HepG2 (cell line): Measurements from ENCODE around the gene FAM114A1. TPM values are rescaled to one million over a fixed set of nuclear protein-coding genes. Genes with fewer than 3 reads are reported as not detected.

Experiments
- CREBL2 ChIP-seq: sonication (generic); formaldehyde crosslinking; IDR thresholded peaks from 2 replicates; pipeline ENCODE4 v1.8.1; 2023; ENCODE audit warnings: missing genetic modification reagents, mild to moderate bottlenecking, borderline replicate concordance
- KDM1A ChIP-seq: IDR thresholded peaks from 2 replicates; pipeline ENCODE4 v1.6.1; 2016; ENCODE audit warnings: missing compliant biosample characterization
- MBNL3 ChIP-seq: fragments of 250-450 bp; sonication (Bioruptor Pico); conservative IDR thresholded peaks from 2 replicates; pipeline ENCODE4 v1.8.0; 2022; ENCODE audit warnings: mild to moderate bottlenecking, inconsistent platforms
- SKI ChIP-seq: fragments of 450-650 bp; IDR thresholded peaks from one replicate; pipeline ENCODE4 v1.6.1; 2018; ENCODE audit warnings: mild to moderate bottlenecking; ENCODE audit not compliant: partially characterized antibody
- SP4 ChIP-seq: sonication (generic); formaldehyde crosslinking; IDR thresholded peaks from 2 replicates; pipeline ENCODE4 v1.8.1; 2023; ENCODE audit warnings: mild to moderate bottlenecking, missing genetic modification reagents
- TFDP1 ChIP-seq: IDR thresholded peaks from 2 replicates; pipeline ENCODE4 v1.6.1; 2016; ENCODE audit warnings: missing compliant biosample characterization, missing genetic modification reagents, borderline replicate concordance
- WIZ ChIP-seq: sonication (generic); formaldehyde crosslinking; IDR thresholded peaks from 2 replicates; pipeline ENCODE4 v1.5.1; 2020; ENCODE audit warnings: mild to moderate bottlenecking, missing genetic modification reagents
- ZNF17 ChIP-seq: sonication (generic); formaldehyde crosslinking; IDR thresholded peaks from 2 replicates; pipeline ENCODE4 v1.5.0; 2020; ENCODE audit warnings: mild to moderate bottlenecking, missing genetic modification reagents
- ZNF275 ChIP-seq: sonication (generic); formaldehyde crosslinking; IDR thresholded peaks from 2 replicates; pipeline ENCODE4 v1.8.0; 2022; ENCODE audit warnings: missing genetic modification reagents, mild to moderate bottlenecking, inconsistent platforms, borderline replicate concordance
- ZNF280D ChIP-seq: sonication (generic); formaldehyde crosslinking; IDR thresholded peaks from 2 replicates; pipeline ENCODE4 v1.5.1; 2020; ENCODE audit warnings: mild to moderate bottlenecking, missing genetic modification reagents
- polyA plus RNA-seq, 8 experiments: library from polyadenylated mRNA; depleted of rRNA in 3 of 8; stranded (reverse) in 7 of 8; unstranded in 1 of 8; fragments of >200 nt; fragmentation: Illumina TruSeq in 4 of 8; extraction: Trizol in 4 of 8; gene quantifications; 2 replicates each; pipeline versions ENCODE4 v1.2.1 to v1.2.3, GENCODE V29; 2011 to 2016; ENCODE audit warnings: low read depth in 4 of 8, missing spikeins in 1 of 8, mixed read lengths in 1 of 8; ENCODE audit not compliant: insufficient read depth in 1 of 8
- total RNA-seq, 5 experiments: library from RNA; depleted of rRNA; stranded (reverse); fragments of >200 nt; fragmentation: Illumina TruSeq; extraction: Trizol; gene quantifications; 2 replicates each; pipeline ENCODE4 v1.2.3, GENCODE V29; 2016; ENCODE audit warnings: low read depth in 1 of 5

FAM114A1 gene
- total and polyA plus RNA-seq, 2 of the 13 experiments (the other 11 are each of a cell fraction or from before 2014, with no cell fraction given), result 61.0 to 76.9 TPM

GRCh38 chr4:38889143-38889542, 21.5 kb downstream of the FAM114A1 start (continued):
- TF ChIP-seq TFDP1 (no peak), ZNF275 (CRISPR knock-in tag) (no peak), SP4 (CRISPR knock-in tag) (no peak), SKI (no peak), MBNL3 (no peak), ZNF280D (CRISPR knock-in tag) (no peak), KDM1A (CRISPR knock-in tag) (no peak), WIZ (CRISPR knock-in tag) (no peak), ZNF17 (CRISPR knock-in tag) (no peak), CREBL2 (CRISPR knock-in tag) (no peak)
